HS-5 (cell line): Measurements from ENCODE around the gene SLC6A4.
A peak's percentile ranks its signal among the peaks of the same experiment; 100 is the strongest.

Experiments
- DNase-seq: peaks from one replicate; pipeline ENCODE4 v3.0.0-alpha.2; 2012; ENCODE audit warnings: low read depth

SLC6A4 gene

DNA sequence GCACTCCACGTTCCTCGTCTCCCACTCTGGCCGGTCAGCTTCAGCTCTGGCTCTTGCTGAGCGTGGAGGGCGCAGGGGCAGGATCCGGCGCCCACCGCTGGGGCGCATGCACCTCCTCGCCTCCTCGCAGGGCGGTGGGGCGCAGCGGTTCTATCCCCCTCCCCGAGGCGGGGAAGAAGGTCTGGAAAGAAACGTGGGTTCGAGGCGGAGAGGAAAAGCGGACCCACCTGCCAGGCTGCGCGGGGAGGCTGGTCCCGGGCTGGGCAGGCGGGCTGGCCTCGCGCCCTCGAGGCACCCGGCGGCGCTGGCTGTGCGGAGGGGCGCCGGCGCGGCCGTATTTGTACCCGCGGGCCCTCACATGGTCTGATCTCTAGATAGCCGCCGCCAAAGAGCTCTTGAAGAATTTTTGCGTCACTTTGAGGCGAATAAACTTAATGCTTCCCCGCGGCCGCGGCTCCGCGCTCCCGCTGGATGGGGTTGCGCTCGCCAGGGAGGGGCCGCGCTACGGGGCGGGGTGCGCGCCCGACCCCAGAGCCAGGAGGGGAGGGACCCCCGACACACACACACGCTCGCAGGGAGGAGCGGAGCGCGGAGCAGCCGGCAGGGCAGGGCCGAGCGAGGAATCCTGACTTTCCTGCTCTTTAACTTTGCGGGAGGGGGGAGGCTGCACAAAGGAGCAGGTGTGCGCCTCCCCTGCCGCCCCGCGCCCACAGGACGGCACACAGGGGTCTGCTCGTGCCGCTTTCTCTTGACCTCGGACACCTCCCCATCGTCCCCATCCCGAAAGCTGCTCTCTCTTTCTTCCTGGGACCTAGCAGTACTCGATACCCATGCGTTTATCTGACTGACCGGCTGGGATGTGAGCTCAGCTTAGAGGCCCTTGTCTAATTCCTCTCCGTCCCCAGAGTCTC lies at the start of gene SLC6A4:
TSS of gene SLC6A4 (minus strand) at position 312 of the 911 bp plus-strand sequence. CDS start 13,739 bp downstream, outside the sequence.
- no peak for DNase-seq

DNA sequence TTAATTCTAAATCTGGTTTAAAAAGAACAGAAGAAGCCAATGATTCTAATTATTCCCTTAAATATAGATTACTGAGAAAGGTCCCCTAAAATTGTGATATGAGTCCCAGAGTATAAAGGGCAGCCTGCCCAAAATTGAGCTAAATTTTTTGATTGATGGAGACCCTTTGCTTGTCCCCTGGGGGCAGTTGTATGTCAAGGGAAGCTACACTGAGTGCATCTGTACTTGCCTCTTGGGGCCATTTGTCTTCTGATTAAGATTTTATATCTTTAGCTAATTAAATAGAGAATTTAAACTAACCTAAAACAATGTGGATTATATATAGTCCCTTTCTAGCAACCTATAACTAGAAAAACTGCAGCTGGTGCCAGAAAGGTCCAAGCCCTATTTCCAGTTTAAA lies 43.7 kb upstream of the SLC6A4 start:
- DNase-seq = no peak

DNA sequence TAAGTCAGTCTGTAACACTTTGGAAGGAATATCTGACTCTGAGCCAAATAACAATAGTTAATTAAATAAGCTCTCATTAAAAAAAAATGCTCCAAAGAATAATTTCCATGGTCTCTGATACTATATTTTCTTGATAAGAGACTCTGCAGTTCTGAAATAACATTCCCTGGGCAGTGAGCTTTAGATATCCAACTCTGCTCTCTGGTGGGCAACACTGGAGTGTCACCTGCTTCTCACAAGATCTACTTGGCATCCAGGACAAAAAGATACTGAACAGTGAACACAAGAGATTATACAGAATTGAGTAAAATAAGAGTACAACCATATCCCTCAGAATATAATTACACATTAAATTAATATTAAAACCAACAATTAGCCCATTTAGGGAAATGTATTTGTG lies 42.5 kb upstream of the SLC6A4 start:
- DNase-seq = no peak

DNA sequence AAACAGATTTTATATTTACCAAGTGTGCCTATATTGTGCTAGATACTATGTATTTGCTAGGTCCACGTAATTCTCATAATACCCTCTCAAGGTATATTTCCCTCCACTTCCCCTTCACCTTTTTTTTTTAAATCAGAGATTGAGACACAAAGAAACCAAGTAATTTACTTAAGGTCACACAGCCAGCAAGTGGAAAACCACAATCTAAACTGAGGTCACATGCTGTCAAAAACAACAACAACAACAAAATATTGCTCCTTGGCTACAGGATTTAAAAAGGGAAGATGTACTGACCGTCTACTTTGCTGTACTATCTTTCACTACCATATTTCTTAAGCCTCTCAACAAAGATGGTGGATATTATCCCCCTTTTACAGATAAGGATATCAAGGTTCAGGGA lies 40.4 kb upstream of the SLC6A4 start:
- DNase-seq = no peak

DNA sequence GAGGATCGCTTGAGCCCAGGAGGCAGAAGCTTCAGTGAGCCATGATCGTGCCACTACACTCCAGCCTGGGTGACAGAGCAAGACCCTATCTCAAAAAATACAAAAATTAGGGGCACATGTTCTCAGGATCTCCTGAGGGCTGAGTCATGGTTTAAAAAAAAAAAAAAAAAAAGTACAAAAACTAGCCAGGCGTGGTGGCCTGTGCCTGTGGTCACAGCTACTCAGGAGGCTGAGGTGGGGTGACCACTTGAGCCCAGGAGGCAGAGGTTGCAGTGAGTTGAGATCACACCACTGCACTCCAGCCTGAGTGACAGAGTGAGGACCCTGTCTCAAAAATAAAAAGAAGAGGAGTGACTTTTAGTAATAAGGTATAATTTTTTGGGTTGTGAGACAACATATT lies 39.4 kb upstream of the SLC6A4 start:
- DNase-seq = no peak

DNA sequence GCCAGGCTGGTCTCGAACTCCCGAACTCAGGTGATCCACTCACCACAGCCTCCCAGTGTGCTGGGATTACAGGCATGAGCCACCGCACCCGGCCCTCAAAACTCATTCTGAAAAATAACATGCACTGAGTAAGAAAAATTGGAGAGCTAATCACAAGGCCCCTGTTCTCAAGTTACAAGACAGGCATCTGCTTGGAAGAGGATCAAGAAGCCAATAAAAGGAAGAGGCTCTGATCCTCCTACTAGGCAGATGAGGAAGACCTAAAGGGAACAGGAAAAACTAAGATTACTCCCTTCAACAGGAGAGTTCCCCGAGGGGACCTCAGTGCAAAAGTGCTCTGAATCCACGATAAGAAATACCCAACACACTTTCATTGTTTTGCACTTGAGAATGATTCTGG lies 37.9 kb upstream of the SLC6A4 start:
- no peak for DNase-seq

DNA sequence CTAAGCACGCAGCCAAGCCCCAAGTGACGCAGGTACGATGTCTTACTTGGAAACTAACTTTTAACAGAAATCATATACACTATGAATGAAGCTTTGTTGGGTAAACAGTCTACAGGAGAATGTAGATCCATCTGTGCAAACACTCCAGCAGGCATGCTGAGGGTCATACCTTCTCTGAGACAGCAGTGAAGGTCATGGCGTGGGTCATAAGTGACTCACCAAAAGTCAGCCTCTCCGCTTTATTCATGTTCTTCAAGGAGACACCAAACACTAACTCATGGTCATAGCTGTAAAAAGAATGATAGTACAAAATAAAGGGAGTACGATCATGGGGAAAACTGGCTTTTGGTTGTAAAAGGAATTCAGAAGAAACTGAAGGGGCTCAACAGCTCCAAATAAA lies 35.6 kb upstream of the SLC6A4 start:
- DNase-seq = no peak

DNA sequence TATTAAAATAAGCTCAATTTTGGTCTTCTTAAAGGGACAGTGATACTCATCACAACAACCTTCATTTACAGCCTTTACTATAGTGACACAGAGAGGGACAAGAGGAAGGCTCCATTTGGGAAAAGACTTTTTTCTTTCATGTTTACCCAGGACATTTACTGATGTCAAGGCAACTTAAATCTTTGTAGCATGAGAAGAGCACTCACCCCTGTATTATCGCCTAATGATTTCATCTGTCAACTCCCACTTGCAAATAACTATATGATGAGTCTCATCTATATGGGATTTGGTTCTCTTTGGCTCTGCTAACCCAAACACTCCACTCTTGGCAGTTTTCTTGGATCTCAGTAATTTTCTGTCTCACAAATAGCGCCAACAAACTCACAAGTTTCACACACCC lies 32.1 kb upstream of the SLC6A4 start:
- no peak for DNase-seq

DNA sequence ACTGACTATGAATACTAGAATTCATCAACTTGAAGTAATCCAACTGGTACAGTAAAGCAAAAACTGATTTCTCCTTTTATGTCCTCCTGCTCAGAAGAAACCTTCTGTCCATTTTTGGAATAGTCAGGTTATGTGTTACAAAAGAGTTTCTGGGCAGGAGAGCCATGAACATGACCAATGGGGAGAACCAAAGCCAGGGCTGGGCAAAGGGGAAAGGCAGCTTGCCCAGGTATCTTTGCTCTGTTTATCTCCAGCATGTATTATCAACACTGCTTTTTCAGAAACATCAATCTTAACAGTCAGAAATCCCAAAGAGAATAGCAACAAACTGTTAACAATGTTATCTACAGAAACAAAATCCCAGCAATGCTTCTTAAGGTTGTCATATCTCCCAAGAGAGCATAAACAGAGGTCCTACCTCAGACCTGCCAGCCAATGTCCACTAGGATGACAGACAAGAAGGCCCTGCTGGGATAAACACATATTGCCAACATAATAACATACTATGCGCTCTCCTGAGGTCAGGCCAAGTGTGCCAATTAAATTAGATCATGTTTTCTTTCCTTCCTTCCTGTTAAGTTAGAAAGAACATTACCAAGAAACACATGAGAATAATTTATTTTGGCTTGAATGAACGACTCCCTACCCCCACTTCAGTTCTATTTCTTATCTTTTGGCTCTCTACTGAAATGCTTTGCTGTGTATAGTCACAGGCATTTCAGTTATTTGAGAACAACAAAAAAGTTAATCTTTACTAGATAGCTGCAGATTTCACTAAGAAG lies 28.2 kb upstream of the SLC6A4 start:
- no peak for DNase-seq

DNA sequence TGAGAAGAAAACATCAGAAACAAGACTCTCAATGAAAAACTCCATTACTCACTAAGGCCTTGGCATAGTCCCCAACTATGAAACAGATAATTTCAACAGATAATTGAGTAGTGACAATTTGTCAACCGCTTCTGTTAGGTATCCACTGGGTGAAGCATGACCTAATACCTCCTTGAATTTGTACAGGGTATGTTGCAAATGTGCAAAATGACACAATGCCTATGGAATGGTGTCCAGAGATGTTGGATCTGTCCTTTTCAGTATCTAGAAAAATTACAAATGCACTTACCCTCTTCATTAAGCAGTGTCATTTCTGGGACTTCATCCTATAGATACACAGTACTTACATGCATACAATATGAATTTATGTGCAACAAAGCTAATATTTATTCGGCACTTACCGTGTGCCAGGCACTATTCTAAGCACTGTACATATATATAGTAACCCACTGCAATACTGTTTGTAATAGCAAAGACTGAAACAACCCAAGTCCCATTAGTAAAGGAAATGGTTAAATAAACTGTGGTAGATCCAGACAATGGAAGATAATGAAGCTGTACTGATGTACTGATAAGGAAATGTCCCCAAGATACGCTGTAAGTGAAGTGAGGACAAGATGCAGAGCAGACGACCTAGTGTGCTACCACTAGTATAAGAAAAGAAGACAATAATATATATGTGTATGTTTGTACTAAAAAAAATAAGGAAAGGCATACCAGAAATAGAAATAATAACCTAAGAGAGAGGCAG lies 21.4 kb upstream of the SLC6A4 start:
- DNase-seq = peak; percentile 39

DNA sequence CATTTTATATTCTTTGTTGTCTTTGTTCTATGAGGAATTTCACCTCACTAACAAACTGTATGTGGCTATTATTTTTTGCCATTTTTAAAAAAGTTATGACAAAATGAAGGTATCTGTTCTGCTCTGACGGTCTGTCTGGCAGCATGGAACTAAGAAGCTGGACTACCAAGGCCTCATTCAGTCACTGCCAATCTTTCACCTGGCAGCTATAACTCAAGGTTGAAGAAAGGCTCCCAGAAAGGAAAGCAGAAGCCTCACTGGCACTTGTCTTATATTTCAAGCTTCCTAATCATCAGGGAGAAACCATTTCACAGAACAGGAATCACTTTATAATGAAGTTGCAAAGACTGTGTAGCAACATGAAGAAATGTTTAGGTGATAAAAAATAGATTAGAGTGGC lies 18.7 kb upstream of the SLC6A4 start:
- DNase-seq = no peak

DNA sequence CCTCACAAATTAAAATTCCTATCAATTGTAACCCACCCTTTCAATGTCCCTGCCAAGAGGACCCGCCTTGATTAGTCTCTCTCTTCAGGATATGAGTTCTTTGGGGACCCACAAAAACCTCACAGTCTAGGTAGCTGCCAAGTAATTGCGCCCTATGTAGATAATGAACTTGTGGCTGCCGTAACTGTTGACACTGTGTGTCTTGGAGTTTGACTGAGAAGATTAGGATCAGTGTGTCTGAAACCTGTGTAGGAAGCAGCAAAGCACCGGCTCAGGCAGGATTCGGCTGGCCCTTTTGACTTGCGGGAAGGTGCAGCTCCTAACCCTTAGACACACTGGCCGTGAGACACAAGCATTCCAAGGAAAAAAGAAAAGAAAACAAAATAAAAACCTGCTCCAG lies 17.8 kb upstream of the SLC6A4 start:
- no peak for DNase-seq

DNA sequence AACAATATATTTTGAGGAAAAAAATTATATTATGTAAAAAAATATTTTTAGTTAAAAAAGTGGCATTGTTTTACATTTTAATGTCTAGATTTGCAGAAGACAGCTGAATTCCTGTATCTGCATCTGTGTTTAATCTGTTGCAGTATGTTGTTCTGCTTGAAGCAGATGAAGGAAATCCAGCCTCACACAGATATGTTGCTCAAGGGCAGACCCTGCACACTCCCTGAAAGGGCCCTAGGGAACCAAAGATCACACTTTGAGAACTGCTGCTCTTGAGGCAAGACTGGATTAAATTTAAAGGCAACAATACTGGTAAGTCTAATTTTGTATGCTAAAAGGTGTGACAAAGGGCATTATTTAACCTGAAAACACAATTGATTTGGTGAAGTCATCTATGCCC lies 16.4 kb upstream of the SLC6A4 start:
- no peak for DNase-seq

DNA sequence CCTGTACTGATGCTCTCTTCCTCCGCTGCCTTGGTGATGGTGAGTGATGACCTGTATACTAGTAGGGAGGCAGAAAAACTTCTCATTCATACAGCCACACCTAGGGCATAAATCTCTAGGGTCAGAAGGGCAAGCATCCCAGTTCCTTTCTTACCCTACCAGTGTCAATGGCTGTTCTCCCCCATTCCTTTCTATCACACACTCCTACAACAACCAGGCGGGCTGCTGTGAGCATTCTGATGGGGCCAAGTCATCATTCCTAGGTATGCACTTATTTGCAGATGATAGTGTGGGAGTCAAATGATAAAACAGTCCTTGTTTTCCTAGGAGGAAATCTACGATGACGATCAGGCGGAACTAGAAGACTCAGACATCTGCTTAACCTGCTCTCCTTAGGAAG lies 14.0 kb upstream of the SLC6A4 start:
- DNase-seq = no peak

DNA sequence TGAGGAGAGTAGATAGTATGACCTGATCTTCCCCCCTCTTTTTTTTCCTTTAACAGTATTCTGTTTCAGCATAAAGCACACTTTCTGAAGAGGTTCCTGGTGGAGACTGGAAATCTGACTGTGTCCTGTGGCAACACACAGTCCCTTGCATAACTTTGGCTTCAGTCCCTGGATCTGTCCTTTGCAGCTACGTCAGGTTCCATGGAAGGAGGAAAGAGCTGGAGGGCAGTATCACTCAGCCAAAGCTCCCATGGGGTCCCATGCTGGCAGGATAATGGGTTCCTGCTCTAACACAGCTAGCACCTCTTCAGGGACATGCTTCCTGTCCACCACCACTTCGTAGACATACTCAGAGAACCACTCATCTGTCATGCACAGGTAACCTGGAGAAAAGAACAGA lies 13.3 kb upstream of the SLC6A4 start:
- DNase-seq = no peak

DNA sequence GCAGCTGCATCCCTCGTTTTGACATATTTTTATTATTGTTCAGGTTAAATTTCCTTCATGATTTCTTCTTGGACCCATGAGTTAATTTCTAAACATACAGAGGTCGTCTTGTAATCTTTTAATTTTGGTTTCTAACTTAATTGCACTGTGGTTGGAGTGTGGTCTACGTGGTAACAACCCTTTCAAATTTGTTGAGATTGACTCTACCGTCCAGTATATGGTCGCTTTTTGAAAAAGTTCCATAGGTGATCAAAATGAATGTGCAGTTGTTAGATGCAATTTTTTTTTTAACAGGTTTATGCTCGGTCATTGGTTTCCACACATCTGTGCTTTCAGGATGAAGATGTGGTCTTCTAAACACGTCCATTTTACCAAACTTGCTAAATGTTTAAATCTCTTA lies 11.0 kb upstream of the SLC6A4 start:
- DNase-seq = no peak

DNA sequence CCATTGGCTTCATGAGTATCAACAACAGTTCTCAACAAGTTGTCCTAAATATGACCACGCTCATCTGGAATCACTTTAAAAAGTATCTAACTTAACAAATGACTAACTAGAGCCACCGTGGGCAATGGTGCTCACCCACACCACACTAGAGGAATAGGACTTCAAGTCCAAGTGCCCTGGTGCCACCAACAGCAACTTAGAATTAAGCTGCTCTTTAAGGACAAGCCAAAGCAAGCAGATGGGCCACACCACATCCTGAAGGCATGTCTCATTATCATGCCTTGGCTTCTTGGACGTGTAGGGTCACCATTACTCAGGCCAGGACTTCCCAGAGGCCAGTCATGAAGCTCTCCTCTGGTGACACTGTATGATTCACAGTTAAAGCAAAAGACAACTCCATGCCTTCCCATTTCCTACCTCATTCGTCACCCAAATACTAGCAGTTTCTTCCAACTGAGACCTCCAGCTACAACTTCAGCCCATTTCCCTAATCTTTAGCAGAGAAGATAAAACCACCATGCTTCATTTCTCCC lies 9.4 kb upstream of the SLC6A4 start:
- peak; percentile 61 for DNase-seq

DNA sequence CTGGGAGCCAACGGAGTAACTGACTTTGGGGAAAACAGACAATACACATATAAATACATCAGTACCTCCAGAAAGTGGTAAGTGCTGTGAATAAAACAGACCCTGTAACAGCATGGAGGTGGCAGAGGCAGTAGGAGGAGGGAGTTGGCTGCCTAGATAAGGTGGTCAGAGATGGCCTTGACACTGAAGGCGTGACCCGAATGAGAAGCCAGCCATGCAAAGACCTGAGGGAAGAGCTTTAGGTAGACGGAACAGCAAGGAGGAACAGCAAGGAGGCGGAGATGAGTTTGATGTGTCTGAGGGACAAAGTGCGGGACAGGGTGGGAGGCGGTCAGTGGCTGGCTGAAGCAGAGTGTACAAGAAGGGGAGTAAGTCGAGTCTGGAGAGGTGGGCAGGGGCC lies 8.1 kb upstream of the SLC6A4 start:
- no peak for DNase-seq

DNA sequence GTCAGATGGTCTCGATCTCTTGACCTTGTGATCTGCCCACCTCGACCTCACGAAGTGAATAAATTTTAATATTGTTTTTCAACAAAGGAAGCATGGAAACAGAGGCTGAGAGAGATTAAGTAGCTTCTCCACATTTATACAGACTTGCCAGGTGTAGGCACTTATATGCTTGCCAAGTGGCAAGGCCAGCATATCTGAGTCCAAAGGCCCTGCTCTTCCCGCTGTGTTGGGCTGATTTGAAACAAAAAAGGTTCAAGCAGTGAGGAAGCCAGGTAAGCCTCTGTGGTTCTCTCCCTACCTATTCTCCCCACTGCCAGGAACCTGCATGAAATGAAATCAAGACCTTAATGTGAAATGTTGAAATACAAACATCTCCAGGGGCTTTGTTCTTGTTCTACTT lies 7.5 kb upstream of the SLC6A4 start:
- no peak for DNase-seq

DNA sequence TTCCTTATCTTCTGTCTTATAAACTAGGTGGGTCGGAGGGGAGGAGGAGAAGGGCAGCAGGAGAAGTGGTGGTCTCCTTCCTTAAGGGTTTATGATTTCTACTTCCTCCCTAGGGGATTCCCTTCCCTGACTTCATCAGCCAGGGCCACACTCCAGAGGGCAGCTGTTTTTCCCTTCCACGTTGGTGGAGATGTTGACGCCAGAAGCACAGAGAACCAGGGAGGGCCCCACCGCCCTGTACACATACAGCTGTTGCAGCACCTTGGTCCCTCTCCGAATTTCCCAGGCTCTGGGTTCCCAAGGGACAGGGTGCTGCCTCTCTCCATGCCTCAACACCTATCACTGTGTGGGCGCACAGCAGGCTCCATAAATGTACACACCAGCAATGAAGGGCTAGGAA lies 5.6 kb upstream of the SLC6A4 start:
- DNase-seq = no peak

DNA sequence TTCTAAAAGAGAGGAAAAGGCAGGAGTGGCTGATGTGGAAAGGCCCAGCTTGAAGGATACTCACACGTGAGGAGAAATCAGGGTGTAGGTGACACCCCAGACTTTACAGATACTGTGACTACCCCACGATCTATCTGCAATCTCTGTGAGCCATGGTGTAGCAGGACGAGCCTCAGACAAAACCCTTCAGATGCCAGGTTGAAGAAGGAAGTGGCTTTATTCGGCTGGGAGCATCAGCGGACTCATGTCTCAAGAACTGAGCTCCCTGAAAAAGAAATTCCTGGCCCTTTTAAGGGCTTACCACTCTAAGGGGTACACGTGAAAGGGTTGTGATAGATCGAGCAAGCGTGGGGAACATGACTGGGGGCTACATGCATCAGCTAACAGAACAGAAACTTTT lies 4.7 kb upstream of the SLC6A4 start:
- no peak for DNase-seq

DNA sequence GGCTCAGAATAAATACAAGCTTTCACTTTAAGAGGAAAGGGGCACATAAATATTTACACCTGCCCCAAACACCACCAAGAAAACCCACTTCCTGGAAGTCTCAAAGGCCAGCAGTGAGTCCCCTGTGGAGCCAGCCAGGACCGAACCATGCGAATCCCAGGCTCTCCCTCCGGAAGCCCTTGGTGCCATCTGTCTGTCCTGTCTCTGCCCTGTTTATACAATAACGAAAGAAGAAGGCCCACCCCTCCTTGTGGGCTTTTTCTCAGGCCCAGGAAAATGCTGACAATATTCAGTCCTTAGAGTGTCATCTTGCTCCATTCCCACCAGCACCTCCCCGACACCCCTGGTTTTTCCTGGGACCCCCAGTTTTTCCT lies 3.6 kb upstream of the SLC6A4 start:
- DNase-seq = no peak
